HepG2 (cell line): ENCODE measurements around the gene TMEM198. TPM values are rescaled to one million over a fixed set of nuclear protein-coding genes. Genes with fewer than 3 reads are reported as not detected.

ENCODE experiments used
- DPF2 ChIP-seq: sonication (generic); formaldehyde crosslinking; IDR thresholded peaks from 2 replicates; pipeline ENCODE4 v1.4.0; 2020; ENCODE audit warnings: mild to moderate bottlenecking, low read depth, missing genetic modification reagents, borderline replicate concordance
- DZIP1 ChIP-seq: sonication (generic); formaldehyde crosslinking; IDR thresholded peaks from 2 replicates; pipeline ENCODE4 v1.5.0; 2020; ENCODE audit warnings: mild to moderate bottlenecking, missing genetic modification reagents
- GATA4 ChIP-seq: sonication (generic); IDR thresholded peaks from 2 replicates; pipeline ENCODE4 v1.6.1; 2016; ENCODE audit warnings: antibody characterized with exemption, low read depth, borderline replicate concordance
- GLI4 ChIP-seq: sonication (generic); formaldehyde crosslinking; IDR thresholded peaks from 2 replicates; pipeline ENCODE4 v1.5.1; 2020; ENCODE audit warnings: missing genetic modification reagents, mild to moderate bottlenecking, moderate library complexity, borderline replicate concordance
- HMGA1 ChIP-seq: sonication (generic); formaldehyde crosslinking; conservative IDR thresholded peaks from 2 replicates; pipeline ENCODE4 v1.4.0; 2020; ENCODE audit warnings: missing genetic modification reagents
- MBD4 ChIP-seq: IDR thresholded peaks from 2 replicates; pipeline ENCODE4 v1.6.1; 2012; ENCODE audit warnings: low read length, inconsistent platforms, borderline replicate concordance
- MED1 ChIP-seq: sonication (generic); formaldehyde crosslinking; IDR thresholded peaks from 2 replicates; pipeline ENCODE4 v1.4.0; 2020; ENCODE audit warnings: missing genetic modification reagents
- MTERF4 ChIP-seq: sonication (generic); formaldehyde crosslinking; IDR thresholded peaks from 2 replicates; pipeline ENCODE4 v1.8.0; 2023; ENCODE audit warnings: mild to moderate bottlenecking, missing genetic modification reagents
- MZF1 ChIP-seq: sonication (generic); formaldehyde crosslinking; IDR thresholded peaks from 2 replicates; pipeline ENCODE4 v1.8.1; 2023; ENCODE audit warnings: mild to moderate bottlenecking, missing genetic modification reagents, borderline replicate concordance
- NCOA5 ChIP-seq: sonication (generic); formaldehyde crosslinking; IDR thresholded peaks from 2 replicates; pipeline ENCODE4 v1.4.0; 2020; ENCODE audit warnings: missing genetic modification reagents
- PCBP2 ChIP-seq: fragments of 200-400 bp; formaldehyde crosslinking; optimal IDR thresholded peaks from 2 replicates; pipeline ENCODE3; 2018; ENCODE audit warnings: low read length, low read depth; ENCODE audit not compliant: poor library complexity, severe bottlenecking
- RARG ChIP-seq: sonication (generic); formaldehyde crosslinking; IDR thresholded peaks from 2 replicates; pipeline ENCODE4 v1.4.0; 2020; ENCODE audit warnings: low read depth, mild to moderate bottlenecking, missing genetic modification reagents
- SCMH1 ChIP-seq: sonication (generic); formaldehyde crosslinking; IDR thresholded peaks from 2 replicates; pipeline ENCODE4 v1.9.0; 2021; ENCODE audit warnings: missing genetic modification reagents, mild to moderate bottlenecking, borderline replicate concordance
- SIX4 ChIP-seq: sonication (generic); formaldehyde crosslinking; IDR thresholded peaks from 2 replicates; pipeline ENCODE4 v1.4.0; 2020; ENCODE audit warnings: missing genetic modification reagents
- ZBTB2 ChIP-seq: sonication (generic); formaldehyde crosslinking; IDR thresholded peaks from 2 replicates; pipeline ENCODE4 v1.8.0; 2022; ENCODE audit warnings: low read depth, missing genetic modification reagents
- ZBTB39 ChIP-seq: sonication (generic); formaldehyde crosslinking; IDR thresholded peaks from 2 replicates; pipeline ENCODE4 v1.5.0; 2020; ENCODE audit warnings: missing genetic modification reagents
- ZC3H13 ChIP-seq: sonication (generic); formaldehyde crosslinking; IDR thresholded peaks from 2 replicates; pipeline ENCODE4 v1.8.1; 2023; ENCODE audit warnings: mild to moderate bottlenecking, missing genetic modification reagents, moderate library complexity
- ZFY ChIP-seq: sonication (generic); formaldehyde crosslinking; IDR thresholded peaks from 2 replicates; pipeline ENCODE4 v1.4.0; 2020; ENCODE audit warnings: missing genetic modification reagents
- ZNF160 ChIP-seq: sonication (generic); formaldehyde crosslinking; IDR thresholded peaks from 2 replicates; pipeline ENCODE4 v1.8.0; 2022; ENCODE audit warnings: mild to moderate bottlenecking, inconsistent platforms, missing genetic modification reagents
- ZNF616 ChIP-seq: sonication (generic); formaldehyde crosslinking; IDR thresholded peaks from 2 replicates; pipeline ENCODE4 v1.5.0; 2020; ENCODE audit warnings: low read depth, mild to moderate bottlenecking, missing genetic modification reagents
- ZNF691 ChIP-seq: sonication (generic); formaldehyde crosslinking; IDR thresholded peaks from 2 replicates; pipeline ENCODE4 v1.4.0; 2020; ENCODE audit warnings: missing genetic modification reagents, low read depth, mild to moderate bottlenecking, borderline replicate concordance
- polyA plus RNA-seq, 8 experiments: library from polyadenylated mRNA; depleted of rRNA in 3 of 8; stranded (reverse) in 7 of 8; unstranded in 1 of 8; fragments of >200 nt; fragmentation: Illumina TruSeq in 4 of 8; extraction: Trizol in 4 of 8; gene quantifications; 2 replicates each; pipeline versions ENCODE4 v1.2.1 to v1.2.3, GENCODE V29; 2011 to 2016; ENCODE audit warnings: low read depth in 4 of 8, missing spikeins in 1 of 8, mixed read lengths in 1 of 8; ENCODE audit not compliant: insufficient read depth in 1 of 8
- total RNA-seq, 5 experiments: library from RNA; depleted of rRNA; stranded (reverse); fragments of >200 nt; fragmentation: Illumina TruSeq; extraction: Trizol; gene quantifications; 2 replicates each; pipeline ENCODE4 v1.2.3, GENCODE V29; 2016; ENCODE audit warnings: low read depth in 1 of 5

Gene TMEM198
- total and polyA plus RNA-seq, 2 of the 13 experiments (the other 11 are each of a cell fraction or from before 2014, with no cell fraction given), result 17.3 to 23.5 TPM

- TF ChIP-seq DZIP1 (CRISPR knock-in tag), result no peak
- no peak for TF ChIP-seq SIX4 (CRISPR knock-in tag)
- TF ChIP-seq ZC3H13 (CRISPR knock-in tag), result peak; percentile 2; the same call in 1 of the 2 replicates
- TF ChIP-seq MED1 (CRISPR knock-in tag), result no peak
- TF ChIP-seq ZBTB39 (CRISPR knock-in tag), result no peak
- TF ChIP-seq RARG (CRISPR knock-in tag), result no peak
- TF ChIP-seq ZNF691 (CRISPR knock-in tag), result no peak
- no peak for TF ChIP-seq MBD4
- TF ChIP-seq SCMH1 (CRISPR knock-in tag), result no peak
- no peak for TF ChIP-seq ZFY (CRISPR knock-in tag)
- TF ChIP-seq ZBTB2, result no peak; the same call in 1 of the 2 replicates
- no peak for TF ChIP-seq GLI4
- TF ChIP-seq PCBP2, result no peak
- peak; percentile 21; the same call in 1 of the 2 replicates for TF ChIP-seq GATA4
- no peak for TF ChIP-seq HMGA1 (CRISPR knock-in tag)
- peak; percentile 22; the same call in 1 of the 2 replicates for TF ChIP-seq MZF1 (CRISPR knock-in tag)
- TF ChIP-seq NCOA5 (CRISPR knock-in tag), result no peak
- no peak for TF ChIP-seq MTERF4
- TF ChIP-seq DPF2 (CRISPR knock-in tag), result no peak
- 0 out of 2 replicates have a peak, but pooled peaks have one; percentile 61 for TF ChIP-seq ZNF160 (CRISPR knock-in tag)
- TF ChIP-seq ZNF616 (CRISPR knock-in tag), result no peak
Observed at GRCh38 chr2:219598308-219599078, 54.7 kb downstream of the TMEM198 start (continued).
